ENCODE results near the gene PSME3IP1.
"Not testable (repeated sequence)": the region's sequence is repeated elsewhere in the genome, so short reads cannot be mapped to it uniquely, and the experiment has no call there.

PSME3IP1 gene

DNA sequence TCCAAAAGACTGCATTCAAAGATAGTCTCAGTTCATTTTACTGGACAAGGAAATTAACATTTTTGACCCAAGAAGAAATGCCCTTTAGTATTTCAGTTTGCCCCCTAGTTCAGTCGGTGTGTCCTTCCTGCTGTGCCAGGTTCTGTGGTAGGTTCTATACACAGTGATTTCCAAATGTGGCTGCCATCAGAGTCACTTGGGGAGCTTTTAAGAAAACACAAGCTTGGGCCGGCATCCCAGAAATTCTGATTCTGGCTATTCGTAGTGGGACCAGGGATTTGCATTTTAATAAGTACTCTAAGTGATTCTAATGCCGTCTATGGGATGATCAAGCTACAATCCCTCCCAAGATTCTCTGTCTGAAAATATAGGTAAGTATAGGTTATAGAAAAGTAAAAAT, 10.4 kb upstream of the PSME3IP1 start:
- no peak for DNase-seq

DNA sequence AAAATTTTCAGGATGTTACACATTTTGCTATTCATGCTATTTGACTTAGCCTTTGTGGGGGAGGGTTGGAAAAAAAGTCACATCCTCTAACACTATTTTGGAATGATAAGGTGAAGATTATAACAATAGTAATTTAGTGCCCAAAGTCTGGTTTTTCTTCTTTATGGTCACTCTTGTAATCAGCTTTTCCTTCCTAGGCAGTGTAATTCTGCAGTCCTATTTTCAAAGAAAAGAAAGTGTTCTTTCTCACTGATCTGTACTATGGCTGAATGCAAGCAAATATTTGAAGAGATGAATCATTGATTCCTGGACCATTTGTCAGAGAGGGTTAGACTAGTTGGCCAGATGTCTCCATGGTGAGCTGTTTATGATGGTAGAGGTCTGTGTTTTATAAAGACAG, 8.7 kb upstream of the PSME3IP1 start:
- DNase-seq, result no peak

DNA sequence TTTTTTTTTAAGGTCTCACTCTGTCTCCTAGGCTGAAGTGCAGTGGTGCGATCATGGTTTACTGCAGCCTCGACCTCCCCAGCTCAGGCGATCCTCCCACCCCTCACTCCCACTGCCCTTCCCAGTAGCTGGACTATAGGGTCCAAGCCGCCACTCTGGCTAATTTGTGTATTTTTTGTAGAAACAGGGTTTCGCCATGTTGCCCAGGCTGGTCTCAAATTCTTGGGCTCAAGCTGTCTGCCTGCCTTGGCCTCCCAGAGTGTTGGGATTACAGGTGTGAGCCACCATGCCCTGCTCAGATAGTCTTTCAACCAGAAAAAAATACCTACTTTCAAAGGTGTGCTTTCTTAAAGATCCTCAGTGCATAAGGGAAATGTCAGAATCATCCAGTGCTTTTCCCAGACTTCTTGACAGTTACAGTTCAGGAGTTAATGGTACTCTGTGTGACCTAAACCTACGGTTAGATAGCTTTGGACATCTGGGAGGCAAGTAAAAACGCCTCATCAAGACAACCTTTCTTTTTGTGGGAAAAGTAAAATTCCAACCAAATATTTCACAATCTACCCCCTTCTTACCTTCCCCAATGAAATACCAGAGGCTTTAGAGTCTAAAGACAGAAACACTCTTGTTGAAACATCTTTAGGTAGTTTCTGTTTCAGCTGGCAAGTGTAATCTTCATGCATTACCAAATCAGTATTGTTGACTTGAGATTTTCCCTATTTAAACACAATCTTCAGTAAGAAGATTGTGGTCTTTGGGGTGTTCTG, 7.1 kb upstream of the PSME3IP1 start:
- no peak for DNase-seq

DNA sequence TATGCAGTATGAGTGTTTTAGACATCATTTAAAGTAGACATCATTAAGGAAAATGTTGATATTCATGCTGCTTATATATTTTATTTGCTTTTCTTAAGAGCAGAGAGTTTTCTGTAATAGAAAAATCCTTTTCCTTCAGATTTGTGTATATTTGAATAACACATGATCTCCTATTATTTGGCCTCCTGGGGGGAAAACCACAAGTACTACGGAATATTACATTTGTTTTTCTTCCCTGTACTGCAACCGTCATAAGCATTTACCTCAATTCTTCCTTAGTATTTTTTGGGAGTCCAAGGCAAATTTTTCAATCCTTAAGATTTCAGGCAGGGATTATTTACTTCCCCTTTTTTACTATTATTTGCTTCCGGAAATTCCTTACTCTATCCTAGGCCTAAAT, 6.3 kb upstream of the PSME3IP1 start:
- DNase-seq, result no peak

DNA sequence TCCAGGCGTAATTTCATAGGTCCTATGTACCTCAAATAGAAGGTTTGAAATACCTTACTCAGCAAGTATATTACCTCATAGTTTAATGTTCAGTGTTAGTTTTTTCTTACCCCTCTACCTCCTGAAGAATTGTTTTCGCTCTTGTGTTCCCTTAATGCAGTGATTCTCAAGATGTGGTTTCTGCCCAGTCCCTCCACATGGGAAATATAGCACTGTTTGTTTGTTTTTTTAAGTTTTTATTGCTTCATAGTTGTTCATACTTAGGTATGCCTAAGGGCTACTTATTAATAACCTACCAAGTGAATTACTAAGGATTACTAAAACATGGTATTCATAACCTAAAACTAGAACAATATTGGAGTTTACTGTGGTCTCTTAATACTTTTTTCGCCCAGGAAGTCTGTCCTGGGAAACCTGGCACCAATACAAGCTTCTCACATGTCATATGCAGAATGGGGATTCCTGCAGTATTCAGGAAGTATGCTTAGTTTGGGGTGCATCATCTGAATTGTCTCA, 5.3 kb upstream of the PSME3IP1 start:
- no peak for DNase-seq

DNA sequence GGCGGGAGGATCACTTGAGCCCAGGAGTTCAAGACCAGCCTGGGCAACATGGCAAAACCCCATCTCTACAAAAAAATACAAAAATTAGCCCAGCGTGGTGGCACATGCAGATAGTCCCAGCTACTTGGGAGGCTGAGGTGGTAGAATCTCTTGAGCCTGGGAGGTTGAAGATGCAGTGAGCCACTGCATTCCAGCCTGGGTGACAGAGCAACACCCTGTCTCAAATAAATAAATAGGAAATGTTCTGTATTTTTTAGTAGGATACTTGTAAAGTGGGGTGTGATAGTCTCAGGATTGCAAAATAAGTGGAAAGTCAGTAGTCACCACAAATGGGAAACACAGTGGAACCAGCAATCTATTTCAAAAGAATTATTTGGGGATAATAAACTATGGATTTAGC, 4.3 kb upstream of the PSME3IP1 start:
- no peak for DNase-seq

DNA sequence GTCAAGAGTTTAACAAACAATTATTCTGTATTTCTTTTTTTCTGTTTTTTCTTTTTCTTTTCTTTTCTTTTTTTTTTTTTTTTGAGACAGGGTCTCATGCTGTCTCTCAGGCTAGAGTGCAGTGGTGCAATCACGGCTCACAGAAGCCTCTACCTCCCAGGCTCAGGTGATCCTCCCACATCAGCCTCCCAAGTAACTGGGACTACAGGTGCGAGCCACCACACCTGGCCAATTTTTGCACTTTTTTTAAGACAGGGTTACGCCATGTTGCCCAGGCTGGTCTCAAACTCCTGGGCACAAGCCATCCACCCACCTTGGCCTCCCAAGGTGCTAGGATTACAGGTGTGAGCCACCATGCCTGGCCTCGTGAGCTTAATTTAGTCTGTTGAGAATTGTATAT, 3.7 kb upstream of the PSME3IP1 start:
- DNase-seq, result not testable (repeated sequence)

DNA sequence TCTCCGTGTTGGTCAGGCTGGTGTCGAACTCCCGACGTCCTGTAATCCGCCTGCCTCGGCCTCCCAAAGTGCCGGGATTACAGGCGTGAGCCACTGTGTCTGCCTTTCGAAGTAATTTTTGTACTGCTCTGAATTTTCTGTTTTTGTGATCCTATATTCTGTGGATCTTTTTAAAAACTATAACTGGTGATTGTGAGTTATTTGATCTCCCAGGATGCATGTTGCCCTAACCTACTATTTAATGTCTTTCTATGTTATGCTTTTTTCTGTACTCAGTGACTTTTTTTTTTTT, 2.8 kb upstream of the PSME3IP1 start:
- no peak for DNase-seq

DNA sequence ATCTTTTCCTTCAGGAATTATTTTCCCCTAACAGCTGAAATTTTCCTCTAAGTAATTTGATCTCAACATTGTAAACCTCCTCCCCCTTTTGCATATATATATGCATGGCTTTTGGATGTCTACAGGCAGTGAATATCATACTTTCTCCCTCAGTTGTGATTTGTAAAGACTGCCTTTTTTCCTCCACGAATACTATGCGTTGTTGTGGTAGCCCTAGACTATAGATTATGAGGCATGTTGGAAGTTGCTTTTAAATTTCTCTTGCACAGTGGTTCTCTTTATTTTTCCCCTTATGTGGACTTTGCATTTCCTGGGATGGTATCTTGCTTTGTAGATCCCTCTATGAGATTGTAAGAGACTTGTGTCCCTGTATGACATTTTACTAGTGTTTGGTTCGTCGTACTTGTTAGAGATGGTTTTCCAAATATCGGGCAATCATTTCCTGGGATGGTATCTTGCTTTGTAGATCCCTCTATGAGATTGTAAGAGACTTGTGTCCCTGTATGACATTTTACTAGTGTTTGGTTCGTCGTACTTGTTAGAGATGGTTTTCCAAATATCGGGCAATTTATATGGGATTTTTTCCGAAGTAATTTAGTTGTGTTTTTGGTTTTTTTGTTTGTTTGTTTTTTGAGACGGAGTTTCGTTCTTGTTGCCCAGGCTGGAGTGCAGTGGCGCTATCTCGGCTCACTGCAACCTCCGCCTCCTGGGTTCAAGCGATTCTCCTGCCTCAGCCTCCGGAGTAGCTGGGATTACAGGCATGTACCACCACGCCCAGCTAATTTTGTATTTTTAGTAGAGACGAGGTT, 2.3 kb upstream of the PSME3IP1 start:
- not testable (repeated sequence) for DNase-seq

DNA sequence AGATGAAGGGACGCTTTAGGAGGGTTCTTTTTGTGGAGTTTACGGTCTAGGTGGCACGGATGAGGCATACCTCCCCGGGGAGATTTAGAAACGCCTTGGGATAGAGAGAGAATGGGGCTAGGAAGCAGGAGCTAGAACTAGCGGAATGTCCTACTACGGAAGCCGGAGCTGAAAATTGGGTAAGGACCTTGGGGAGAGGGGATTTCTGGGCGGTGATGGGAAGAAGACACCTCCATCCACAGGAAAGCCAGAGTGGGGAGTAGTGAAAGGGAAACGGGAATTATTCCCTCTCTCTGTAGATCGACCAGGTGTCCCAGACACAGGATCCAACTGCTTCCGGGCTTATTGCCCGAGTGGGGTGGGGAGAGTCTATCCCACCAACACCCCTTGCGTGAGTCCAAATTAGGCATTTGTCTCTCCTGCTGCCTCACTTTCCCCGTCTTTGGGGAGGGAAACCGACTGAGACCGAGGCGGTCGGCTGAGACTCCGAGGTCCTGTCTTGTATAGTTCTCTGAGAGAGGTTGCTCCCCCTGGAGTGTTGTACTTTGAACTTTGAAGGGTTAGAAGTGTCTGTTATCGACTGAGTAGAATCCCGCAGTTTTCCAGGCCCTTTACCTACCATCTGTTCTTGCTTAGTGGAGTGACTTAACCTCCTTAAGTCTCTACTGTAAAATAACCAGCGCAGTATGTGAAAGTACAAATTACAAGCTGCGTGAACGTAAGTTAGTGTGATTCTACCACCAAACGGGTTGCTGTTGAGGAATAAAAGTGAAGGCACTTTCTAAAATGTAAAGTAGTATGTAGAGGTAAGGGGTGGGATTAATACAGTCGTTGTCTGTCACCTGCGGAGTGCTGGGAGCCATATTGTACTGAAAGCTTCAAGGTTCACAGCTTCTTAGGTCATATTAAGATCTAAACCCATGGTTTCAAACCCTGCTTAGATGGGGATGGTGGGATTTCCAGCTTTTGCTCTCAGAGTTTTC, 1.3 kb upstream of the PSME3IP1 start:
- peak; percentile 52 for DNase-seq

DNA sequence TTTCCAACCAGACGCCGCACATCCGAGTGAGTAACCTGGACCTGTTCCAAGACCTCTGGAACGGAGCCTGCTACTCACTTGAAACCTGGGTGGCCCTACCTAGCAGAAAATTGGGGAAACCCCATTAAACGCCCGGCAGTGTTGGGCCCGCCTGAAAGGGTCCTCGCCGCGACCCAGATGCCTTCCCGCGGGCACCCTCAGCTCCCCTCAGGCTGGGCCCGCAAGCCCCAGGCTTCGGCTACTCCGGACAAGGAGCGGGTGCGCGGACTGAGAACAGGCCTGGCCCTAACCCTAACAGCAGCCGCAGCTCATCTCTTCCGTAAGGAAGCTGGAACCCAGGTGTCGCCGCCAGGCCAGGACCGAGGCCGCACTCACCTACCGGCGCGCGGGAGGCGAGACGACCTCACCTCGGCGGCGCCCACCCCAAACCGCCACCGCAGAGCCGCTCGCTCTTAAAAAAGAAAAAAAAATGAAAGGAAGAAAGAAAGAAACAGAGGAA, 344 bp downstream of the PSME3IP1 start:
- no peak for DNase-seq

DNA sequence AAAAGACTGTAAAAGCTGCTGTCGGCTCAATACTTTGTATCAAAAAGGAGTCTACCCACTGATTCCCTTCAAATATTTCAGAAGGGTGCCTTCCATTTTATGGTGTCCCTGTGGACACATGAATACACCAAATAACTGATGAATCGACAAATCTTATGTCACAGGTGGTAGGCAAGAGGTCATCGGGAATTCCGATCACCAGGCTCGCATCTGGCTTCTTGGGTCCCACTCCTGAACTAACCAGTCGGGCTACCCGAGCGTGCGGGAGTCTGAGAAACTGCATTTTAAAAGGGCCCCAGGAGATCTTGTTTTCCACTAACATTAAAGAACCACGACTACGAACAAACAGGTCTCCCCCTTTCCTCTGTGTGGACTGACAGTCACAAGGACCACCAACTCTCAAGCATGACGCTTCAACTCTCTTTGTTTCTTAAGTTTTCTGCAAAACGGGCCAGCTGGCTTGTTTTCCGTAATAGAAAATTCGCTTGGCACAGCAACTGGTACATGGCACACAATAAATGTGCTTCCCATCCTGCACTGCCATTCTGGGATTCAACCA, 873 bp downstream of the PSME3IP1 start:
- no peak for DNase-seq

DNA sequence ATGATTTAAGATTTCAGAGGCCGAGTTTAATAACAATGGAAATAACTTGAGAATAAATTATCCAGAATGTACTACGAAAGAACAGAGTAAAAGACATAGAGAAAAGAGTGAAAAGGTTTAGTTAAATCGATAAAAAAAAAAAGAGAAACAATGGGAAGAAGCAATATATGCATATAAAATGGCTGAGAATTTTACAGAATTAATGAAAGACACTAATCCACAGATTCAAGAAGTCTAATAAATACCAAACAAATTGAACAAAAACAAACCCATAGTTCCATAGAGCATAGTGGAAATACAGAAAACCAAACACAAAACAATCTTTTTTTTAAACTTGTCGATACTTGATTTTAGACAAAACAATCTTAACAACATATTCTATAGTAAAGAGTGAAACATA, 1.7 kb downstream of the PSME3IP1 start:
- DNase-seq, result no peak

DNA sequence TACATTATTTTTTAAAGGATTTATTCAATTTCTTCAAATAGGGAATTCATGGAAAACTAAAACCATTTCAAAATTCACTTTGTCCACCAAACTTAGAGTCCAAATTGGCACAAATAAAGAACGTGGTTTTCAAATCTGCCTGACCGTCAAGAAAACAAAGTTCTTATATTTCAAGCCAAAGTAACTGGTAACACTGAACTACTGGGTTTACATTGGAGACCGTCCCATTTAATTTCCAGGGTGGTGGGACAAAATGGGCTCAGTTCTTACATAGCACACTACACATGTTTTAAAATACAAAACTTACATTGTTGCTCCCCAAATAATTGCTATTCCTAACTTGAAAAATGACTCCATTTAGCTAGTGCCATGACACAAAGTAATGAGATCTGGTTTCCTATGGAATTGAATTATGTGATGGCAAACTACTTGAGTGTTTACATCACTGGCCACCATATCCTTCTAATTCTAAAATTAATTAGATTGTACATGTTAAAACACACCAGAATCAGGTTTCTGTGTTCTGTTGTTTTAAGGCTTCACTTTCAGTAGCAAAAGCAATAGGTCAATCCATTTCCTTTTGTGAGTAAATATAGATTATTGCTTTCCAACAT, 6.5 kb downstream of the PSME3IP1 start:
- DNase-seq, result no peak

DNA sequence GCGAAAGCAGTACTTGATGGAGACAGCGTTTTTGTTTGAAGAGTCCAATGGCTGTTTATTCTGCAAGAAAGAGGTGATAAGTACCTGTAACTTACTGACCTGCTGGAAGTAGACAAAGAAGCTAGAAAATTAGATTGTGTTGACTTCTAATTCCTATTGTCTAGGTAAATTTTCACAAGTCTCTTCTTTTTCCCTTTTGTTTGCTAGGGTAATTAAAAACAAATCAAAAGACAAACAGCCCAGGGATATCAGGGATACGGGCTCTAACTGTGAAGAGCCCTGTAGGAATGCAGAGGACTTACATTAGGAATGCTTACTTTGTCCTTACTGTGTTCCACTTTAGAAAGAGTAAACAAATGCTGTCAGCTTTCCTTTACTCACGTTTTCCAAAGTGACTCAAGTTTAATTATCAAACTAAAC, 7.0 kb downstream of the PSME3IP1 start:
- no peak for DNase-seq

DNA sequence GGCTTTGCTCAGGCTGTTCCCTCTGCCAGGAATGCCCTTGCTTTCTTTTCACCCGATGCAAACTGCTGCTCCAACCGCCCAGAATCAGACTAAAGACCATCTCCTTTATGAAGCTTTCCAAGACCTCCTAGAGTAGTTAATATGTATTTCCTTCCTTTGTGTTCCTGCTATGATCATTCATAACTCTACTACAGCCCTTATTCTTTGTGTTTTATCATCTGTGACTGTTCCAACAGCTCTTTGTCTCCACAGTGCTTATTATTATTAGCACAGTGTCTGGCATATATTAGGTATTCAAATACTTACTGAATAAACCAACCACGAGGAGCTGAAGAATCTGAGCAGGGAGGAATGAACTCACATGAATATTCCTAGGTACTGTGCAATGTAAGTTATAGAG, 7.6 kb downstream of the PSME3IP1 start:
- DNase-seq, result no peak

DNA sequence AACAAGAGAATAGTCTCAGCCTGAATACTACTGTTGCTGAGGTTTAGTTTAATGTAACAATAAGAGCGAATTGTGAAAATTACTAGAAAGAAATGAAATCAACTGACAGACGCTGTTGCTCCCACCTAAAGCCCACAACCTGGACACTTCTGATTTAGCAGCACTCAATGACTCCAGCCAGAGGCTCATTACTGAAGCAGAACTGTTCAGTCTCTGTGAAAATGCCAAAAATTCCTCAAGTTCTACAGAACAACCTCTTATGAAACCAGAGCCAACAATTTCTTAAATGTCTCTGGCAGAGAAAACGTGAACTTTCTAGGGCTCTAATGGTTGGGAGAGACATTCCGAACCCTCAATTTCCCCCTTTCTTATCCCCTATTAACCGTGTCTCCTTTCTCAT, 9.9 kb downstream of the PSME3IP1 start:
- no peak for DNase-seq

DNA sequence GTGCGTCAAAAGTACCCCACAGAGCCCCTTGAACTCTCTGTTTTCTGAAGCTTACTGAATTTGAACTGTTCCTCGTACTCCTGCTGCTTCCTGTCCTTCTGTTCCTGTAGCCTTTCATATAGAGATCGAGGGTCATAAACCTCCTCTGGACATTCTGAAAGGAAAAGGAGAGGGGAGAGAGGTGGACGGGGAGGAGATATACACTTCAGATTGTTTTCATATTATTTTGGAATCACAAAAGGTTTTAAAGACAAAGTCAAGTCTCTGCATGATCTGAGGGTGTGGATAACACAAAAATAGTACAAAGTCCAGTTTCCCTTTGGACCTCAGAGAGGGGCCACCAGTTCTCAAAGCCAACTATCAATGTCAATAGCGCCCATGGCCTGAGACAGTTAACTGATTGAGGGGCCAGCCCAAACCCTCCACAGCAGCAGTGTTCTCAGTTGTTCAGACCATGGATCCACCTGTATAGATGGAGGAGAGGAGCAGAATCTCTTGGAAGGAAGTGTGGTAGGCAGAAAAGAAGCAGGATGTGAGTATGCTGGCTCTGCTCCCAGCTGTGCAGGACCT, 13.0 kb downstream of the PSME3IP1 start:
- DNase-seq, result no peak

DNA sequence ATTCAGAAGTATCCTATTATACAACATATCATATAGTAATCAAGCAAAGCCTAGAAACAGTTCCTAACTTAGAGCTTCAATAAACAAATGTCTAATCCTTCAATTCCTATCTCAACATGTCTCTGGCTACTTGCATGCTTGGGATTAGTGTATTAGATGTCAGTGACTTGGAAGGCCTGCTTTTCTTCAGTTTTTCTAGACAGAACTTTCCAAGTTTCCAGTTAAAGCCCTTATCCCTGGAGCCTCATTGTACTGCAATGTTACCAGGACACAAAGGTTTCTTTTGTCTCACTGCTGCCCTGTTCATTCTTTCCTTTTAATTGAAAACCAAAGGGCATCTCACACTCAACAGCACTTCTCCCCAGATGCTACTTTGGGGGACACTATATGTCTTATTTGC, 16.5 kb downstream of the PSME3IP1 start:
- no peak for DNase-seq

DNA sequence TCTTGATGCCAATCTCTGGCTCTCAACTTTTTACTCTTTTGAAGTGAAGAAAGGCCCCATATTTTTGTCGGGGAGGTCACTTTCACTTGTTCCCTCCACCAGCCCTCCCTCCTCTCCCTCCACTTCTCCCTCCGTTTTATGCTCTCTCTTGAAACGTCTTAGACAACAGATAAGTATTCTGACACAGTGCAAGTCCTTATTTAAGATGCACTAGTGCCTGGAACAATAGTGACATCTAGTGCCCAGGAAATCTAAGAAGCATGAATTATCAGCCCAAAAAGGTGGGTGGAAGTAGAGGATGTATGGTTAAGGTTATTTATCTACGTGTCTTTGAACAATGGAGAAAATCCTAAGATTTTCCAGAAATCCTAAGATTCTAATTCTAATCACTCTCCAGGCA, 17.9 kb downstream of the PSME3IP1 start:
- DNase-seq, result peak; percentile 10

DNA sequence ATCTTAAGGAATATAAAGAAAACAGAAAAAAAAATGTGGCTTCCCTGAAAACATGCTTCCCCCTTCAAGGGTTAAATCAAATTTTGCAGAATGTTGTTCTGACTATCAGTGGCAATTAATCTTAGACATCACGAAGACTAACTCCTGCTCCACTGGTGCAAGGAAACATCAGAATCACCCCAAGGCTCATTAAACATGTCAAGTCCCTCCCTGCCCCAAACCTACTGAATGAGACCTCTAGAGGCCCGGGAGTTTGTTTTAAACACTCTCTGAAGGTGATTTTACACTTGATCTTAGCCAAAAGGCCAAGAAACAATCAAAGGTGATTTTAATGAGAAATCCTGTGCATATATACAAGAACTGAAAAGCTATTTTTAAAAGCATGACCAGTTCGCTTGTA, 18.3 kb downstream of the PSME3IP1 start:
- no peak for DNase-seq

DNA sequence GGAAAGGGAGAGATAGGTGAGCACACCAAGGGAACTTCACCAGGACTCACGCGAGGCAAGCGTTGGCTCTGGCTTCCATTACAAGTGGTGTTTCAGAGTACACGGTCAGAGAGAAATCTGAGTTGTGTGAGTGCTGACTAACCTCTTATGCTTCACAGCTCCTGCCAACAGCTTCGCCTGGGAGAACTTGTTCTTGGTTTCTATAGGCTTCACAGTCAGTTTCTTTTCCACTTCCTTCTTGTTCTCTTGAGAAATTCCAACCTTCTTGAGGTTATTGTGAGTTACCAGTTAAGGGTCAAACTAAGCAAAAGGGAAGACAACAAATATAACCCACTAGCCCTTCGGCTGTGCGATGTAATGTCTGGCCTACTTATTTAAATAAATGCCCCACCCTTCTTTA, 18.9 kb downstream of the PSME3IP1 start:
- DNase-seq, result no peak
